Measurements from ENCODE around the gene ARID4B. TPM values are rescaled to one million over a fixed set of nuclear protein-coding genes. Genes with fewer than 3 reads are reported as not detected.

Gene ARID4B
- total RNA-seq, 1 experiment from 2014 or later, result 34.0 TPM

DNA sequence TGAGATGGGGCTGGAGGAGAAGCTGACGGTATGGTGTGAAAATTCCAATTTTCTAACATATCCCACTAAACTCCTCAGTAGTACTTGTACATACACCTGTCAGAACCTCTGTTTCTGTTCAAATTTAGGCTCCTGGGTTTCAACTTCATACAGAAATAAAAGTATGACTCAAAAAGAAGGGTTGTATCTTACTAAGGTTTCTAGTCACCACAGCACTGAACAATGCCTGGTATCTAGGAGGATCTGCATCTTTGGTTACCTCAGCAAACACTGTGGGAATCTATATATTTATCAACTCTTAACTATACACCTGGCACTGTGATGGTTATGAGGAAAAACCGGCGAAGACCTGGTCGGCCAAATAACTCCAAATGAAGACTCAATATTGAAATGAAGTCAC, 180.7 kb downstream of the ARID4B start:
- H3K79me2 ChIP-seq (ENCODE audit: insufficient read depth, low read length), result no peaks in the 10 kb centered on the region; the same call in 1 of the 2 replicates

More for the DNA sequence above, 180.7 kb downstream of the ARID4B start:
- Histone ChIP-seq H4K20me1 (ENCODE audit: control insufficient read depth, insufficient read depth, insufficient read length) (no peaks in the 10 kb centered on the region), H2BK20ac (ENCODE audit: low read depth, low read length, poor library complexity, severe bottlenecking) (no peak overlapping the region), H3K4ac (ENCODE audit: low read depth, low read length) (no peak overlapping the region), H3K23me2 (ENCODE audit: insufficient read length, low read depth, low read length, poor library complexity, severe bottlenecking) (no peaks in the 10 kb centered on the region), H3K79me1 (ENCODE audit: insufficient read depth, low read depth, low read length, poor library complexity, severe bottlenecking) (peaks cover 8% of the 10 kb centered on the region), H2BK120ac (ENCODE audit: low read depth, low read length, poor library complexity, severe bottlenecking) (no peak overlapping the region), H4K91ac (ENCODE audit: insufficient read length, low read depth, low read length) (no peak overlapping the region), H3K27me3 (ENCODE audit: insufficient read depth, low read length) (no peaks in the 10 kb centered on the region), H2BK15ac (ENCODE audit: low read depth, low read length) (no peak overlapping the region), H3K18ac (ENCODE audit: insufficient read length, low read depth, low read length) (no peak overlapping the region), H4K5ac (ENCODE audit: insufficient read length, low read depth, low read length) (no peak overlapping the region), H3K14ac (ENCODE audit: insufficient read depth, low read length) (no peak overlapping the region), H3K56ac (ENCODE audit: insufficient read length, low read depth, low read length) (no peak overlapping the region), H4K8ac (replicated peaks; ENCODE audit: insufficient read length, low read depth, low read length) (no peak overlapping the region), H2BK12ac (ENCODE audit: insufficient read length, low read depth, low read length) (no peak overlapping the region), H3K9me3 (ENCODE audit: control insufficient read depth, low read depth, low read length) (no peaks in the 10 kb centered on the region), H2AK5ac (ENCODE audit: insufficient read length, low read length) (no peak overlapping the region), H2AFZ (ENCODE audit: low read length) (no peak overlapping the region), H3K4me1 (ENCODE audit: insufficient read depth, low read length) (no peaks in the 10 kb centered on the region), H3K23ac (ENCODE audit: insufficient read length, low read depth, low read length) (no peak overlapping the region), H3T11ph (ENCODE audit: low read length) (no peak overlapping the region), H2BK5ac (ENCODE audit: insufficient read length, low read length) (no peak overlapping the region), H3K4me2 (ENCODE audit: insufficient read depth, insufficient read length, low read length) (no peak overlapping the region), H3K27ac (ENCODE audit: insufficient read length, low read depth, low read length) (no peak overlapping the region), H3K9ac (ENCODE audit: extremely low read depth, insufficient read length, low read length) (no peak overlapping the region)
- no peak for DNase-seq
- no peak overlapping the region for H3K4me3 Mint-ChIP-seq
- no peak overlapping the region for H3K27ac Mint-ChIP-seq
- TF ChIP-seq, protein P1, sequence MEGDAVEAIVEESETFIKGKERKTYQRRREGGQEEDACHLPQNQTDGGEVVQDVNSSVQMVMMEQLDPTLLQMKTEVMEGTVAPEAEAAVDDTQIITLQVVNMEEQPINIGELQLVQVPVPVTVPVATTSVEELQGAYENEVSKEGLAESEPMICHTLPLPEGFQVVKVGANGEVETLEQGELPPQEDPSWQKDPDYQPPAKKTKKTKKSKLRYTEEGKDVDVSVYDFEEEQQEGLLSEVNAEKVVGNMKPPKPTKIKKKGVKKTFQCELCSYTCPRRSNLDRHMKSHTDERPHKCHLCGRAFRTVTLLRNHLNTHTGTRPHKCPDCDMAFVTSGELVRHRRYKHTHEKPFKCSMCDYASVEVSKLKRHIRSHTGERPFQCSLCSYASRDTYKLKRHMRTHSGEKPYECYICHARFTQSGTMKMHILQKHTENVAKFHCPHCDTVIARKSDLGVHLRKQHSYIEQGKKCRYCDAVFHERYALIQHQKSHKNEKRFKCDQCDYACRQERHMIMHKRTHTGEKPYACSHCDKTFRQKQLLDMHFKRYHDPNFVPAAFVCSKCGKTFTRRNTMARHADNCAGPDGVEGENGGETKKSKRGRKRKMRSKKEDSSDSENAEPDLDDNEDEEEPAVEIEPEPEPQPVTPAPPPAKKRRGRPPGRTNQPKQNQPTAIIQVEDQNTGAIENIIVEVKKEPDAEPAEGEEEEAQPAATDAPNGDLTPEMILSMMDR (conservative IDR thresholded peaks at IDR 0.05), result no peak
- no CpG with 5 or more reads among the region's 4 CpGs for WGBS (ENCODE audit: extremely low coverage, insufficient read length, low lambda C conversion rate)
- H3K4me1 Mint-ChIP-seq, result no peaks in the 10 kb centered on the region
- H3K9me3 Mint-ChIP-seq, result no peaks in the 10 kb centered on the region
- peaks cover 43 to 86% (median 83%) of the 10 kb centered on the region in 3 experiments; a peak in 6 of 7 replicates for H3K36me3 Mint-ChIP-seq (ENCODE audit: insufficient read depth in 1 of 3, low read depth in 3 of 3)
- no peaks in the 10 kb centered on the region for H3K27me3 Mint-ChIP-seq (ENCODE audit: low read depth)

Measured in H9 (cell line).